ENCODE data around the gene DPP7.
"Not testable (repeated sequence)": the region's sequence is repeated elsewhere in the genome, so short reads cannot be mapped to it uniquely, and the experiment has no call there.

DNA sequence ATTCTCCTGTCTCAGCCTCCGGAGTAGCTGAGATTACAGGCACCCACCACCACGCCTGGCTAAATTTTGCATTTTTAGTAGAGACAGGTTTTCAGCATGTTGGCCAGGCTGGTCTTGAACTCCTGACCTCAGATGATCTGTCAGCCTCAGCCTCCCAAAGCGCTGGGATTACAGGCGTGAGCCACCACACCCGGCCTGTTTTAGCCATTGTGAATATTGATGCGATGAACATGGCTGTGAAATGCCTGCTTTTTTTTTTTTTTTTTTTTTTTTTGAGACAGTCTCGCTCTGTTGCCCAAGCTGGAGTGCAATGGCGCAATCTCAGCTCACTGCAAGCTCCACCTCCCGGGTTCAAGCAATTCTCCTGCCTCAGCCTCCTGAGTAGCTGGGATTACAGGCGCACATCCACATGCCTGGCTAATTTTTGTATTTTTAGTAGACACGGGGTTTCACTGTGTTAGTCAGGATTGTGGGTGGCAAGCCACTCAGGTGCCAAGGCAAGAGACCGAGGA lies 3.6 kb upstream of the DPP7 start:
- TF ChIP-seq POLR2A, POLR2AphosphoS5 (IDR thresholded peaks at IDR 0.05; ENCODE audit: low read depth, low read length): not testable (repeated sequence)

Measured in GM12892 (cell line).